RWPE2 (cell line): Measurements from ENCODE around the gene PLPPR4.

ENCODE experiments used
- ATAC-seq: fragments of 200-7000 bp; cut with Tn5 transposase; 3 replicates; pipeline ENCODE4 v1.9.1; 2021; ENCODE audit warnings: low read depth
- DNase-seq: peaks from one replicate; pipeline ENCODE4 v3.0.0-alpha.2; 2020; ENCODE audit warnings: low spot score
- H3K27ac ChIP-seq: fragments of 450-650 bp; 2 replicates; pipeline ENCODE4 v1.5.1; 2017; ENCODE audit warnings: mild to moderate bottlenecking; ENCODE audit not compliant: poor library complexity, severe bottlenecking
- H3K27me3 ChIP-seq: fragments of 250-450 bp; sonication (Bioruptor Pico); 2 replicates; pipeline ENCODE4 v1.5.1; 2021; ENCODE audit warnings: mild to moderate bottlenecking, moderate library complexity; ENCODE audit not compliant: insufficient read depth, poor library complexity, severe bottlenecking
- H3K36me3 ChIP-seq: fragments of 250-450 bp; sonication (Bioruptor Pico); 2 replicates; pipeline ENCODE4 v1.5.1; 2020; ENCODE audit warnings: low read depth, mild to moderate bottlenecking, moderate library complexity
- H3K4me1 ChIP-seq: fragments of 250-450 bp; sonication (Bioruptor Pico); 2 replicates; pipeline ENCODE4 v1.5.1; 2021; ENCODE audit warnings: mild to moderate bottlenecking, moderate library complexity; ENCODE audit not compliant: insufficient read depth, poor library complexity, severe bottlenecking
- H3K4me3 ChIP-seq: fragments of 250-450 bp; sonication (Bioruptor Pico); 2 replicates; pipeline ENCODE4 v1.5.1; 2021; ENCODE audit warnings: mild to moderate bottlenecking, moderate library complexity; ENCODE audit not compliant: severe bottlenecking
- H3K9me3 ChIP-seq: fragments of 250-450 bp; sonication (Bioruptor Pico); 2 replicates; pipeline ENCODE4 v1.5.1; 2021; ENCODE audit warnings: mild to moderate bottlenecking, moderate library complexity; ENCODE audit not compliant: severe bottlenecking
- TF ChIP-seq, protein P1 (sequence below): fragments of 450-650 bp; IDR thresholded peaks from one replicate; pipeline ENCODE4 v1.5.1; 2017; ENCODE audit warnings: mild to moderate bottlenecking, moderate library complexity; ENCODE audit not compliant: poor library complexity, severe bottlenecking

The PLPPR4 gene

DNA sequence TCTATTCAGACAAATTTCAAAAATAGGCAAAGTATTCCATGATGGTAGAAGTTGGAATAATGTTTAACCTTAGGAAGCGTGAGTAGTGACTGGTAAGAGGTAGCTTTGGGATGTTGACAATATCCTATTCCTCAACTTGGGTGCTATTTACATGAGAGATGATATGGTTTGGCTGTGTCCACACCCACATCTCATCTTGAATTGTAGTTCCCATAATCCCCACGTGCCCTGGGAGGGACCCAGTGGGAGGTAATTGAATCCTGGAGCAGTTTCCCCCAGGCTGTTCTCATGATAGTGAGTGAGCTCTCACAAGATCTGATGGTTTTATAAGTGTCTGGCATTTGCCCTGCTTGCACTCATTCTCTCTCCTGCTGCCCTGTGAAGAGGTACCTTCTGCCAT is 67.3 kb downstream of the PLPPR4 start:
- Histone ChIP-seq H3K36me3 (no peaks in the 10 kb centered on the region), H3K27me3 (no peaks in the 10 kb centered on the region), H3K4me1 (no peaks in the 10 kb centered on the region), H3K9me3 (no peaks in the 10 kb centered on the region), H3K4me3 (no peak overlapping the region), H3K27ac (no peak overlapping the region)
- ATAC-seq (no peak), DNase-seq (no peak)
- TF ChIP-seq, protein P1, sequence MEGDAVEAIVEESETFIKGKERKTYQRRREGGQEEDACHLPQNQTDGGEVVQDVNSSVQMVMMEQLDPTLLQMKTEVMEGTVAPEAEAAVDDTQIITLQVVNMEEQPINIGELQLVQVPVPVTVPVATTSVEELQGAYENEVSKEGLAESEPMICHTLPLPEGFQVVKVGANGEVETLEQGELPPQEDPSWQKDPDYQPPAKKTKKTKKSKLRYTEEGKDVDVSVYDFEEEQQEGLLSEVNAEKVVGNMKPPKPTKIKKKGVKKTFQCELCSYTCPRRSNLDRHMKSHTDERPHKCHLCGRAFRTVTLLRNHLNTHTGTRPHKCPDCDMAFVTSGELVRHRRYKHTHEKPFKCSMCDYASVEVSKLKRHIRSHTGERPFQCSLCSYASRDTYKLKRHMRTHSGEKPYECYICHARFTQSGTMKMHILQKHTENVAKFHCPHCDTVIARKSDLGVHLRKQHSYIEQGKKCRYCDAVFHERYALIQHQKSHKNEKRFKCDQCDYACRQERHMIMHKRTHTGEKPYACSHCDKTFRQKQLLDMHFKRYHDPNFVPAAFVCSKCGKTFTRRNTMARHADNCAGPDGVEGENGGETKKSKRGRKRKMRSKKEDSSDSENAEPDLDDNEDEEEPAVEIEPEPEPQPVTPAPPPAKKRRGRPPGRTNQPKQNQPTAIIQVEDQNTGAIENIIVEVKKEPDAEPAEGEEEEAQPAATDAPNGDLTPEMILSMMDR: no peak

- TF ChIP-seq, protein P1: no peak
- DNase-seq (no peak), ATAC-seq (no peak)
- Histone ChIP-seq H3K27me3 (no peaks in the 10 kb centered on the region), H3K36me3 (no peaks in the 10 kb centered on the region), H3K9me3 (no peaks in the 10 kb centered on the region), H3K27ac (no peak overlapping the region), H3K4me1 (no peaks in the 10 kb centered on the region), H3K4me3 (no peak overlapping the region)
Observed at GRCh38 chr1:99332561-99332960, 68.3 kb downstream of the PLPPR4 start.

GRCh38 chr1:99334991-99335390 is 70.7 kb downstream of the PLPPR4 start:
- Histone ChIP-seq H3K27ac (no peak overlapping the region), H3K4me1 (no peaks in the 10 kb centered on the region), H3K9me3 (no peaks in the 10 kb centered on the region), H3K36me3 (no peaks in the 10 kb centered on the region), H3K4me3 (no peak overlapping the region), H3K27me3 (no peaks in the 10 kb centered on the region)
- DNase-seq: no peak
- ATAC-seq: no peak
- TF ChIP-seq, protein P1: no peak

DNA sequence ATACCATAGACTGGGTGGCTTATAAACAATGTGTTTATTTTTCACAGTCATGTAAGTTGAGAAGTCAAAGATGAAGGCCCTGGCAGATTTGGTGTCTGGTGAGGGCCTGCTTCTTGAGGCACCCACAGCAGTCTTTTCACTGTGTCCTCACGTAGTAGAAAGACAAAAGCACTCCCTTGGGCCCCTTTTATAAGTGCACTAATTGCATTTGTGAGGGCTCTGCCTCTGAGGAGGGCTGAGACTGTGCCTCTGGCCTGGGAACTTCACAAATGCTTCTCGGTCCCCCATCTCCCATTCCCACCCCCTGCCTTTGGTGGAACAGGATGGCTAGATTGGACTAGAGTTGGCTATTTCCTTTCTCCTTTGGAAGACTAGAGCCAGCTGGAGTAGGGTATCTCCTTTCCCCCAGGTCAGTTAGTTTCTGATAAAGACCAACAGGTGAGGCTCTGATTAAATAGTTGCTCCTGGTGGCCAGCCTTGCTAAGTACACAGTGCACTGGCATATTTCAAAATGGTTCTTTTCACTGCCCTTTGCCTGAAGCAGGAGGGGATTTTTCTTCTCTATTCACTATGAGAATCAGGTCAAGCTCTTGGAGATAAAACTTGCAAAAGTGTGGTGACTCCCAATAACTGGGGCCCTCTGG is 82.9 kb downstream of the PLPPR4 start:
- no peaks in the 10 kb centered on the region for H3K4me1 ChIP-seq
- ATAC-seq (no peak), DNase-seq (no peak)

More for the DNA sequence above, 82.9 kb downstream of the PLPPR4 start:
- Histone ChIP-seq H3K9me3 (no peaks in the 10 kb centered on the region), H3K36me3 (no peaks in the 10 kb centered on the region), H3K27ac (no peak overlapping the region), H3K4me3 (no peak overlapping the region), H3K27me3 (no peaks in the 10 kb centered on the region)
- TF ChIP-seq, protein P1: no peak
